GM20000 (cell line): Measurements from ENCODE around the gene ZBP1.

Experiments used
- DNase-seq: peaks from one replicate; pipeline ENCODE4 v3.0.0; 2012; ENCODE audit warnings: low spot score
- TF ChIP-seq, protein P1 (sequence below): IDR thresholded peaks from 2 replicates; pipeline ENCODE4 v1.5.1; 2012; ENCODE audit warnings: mild to moderate bottlenecking, control low read depth; ENCODE audit errors: extremely low read depth, missing control alignments

ZBP1 gene

DNA sequence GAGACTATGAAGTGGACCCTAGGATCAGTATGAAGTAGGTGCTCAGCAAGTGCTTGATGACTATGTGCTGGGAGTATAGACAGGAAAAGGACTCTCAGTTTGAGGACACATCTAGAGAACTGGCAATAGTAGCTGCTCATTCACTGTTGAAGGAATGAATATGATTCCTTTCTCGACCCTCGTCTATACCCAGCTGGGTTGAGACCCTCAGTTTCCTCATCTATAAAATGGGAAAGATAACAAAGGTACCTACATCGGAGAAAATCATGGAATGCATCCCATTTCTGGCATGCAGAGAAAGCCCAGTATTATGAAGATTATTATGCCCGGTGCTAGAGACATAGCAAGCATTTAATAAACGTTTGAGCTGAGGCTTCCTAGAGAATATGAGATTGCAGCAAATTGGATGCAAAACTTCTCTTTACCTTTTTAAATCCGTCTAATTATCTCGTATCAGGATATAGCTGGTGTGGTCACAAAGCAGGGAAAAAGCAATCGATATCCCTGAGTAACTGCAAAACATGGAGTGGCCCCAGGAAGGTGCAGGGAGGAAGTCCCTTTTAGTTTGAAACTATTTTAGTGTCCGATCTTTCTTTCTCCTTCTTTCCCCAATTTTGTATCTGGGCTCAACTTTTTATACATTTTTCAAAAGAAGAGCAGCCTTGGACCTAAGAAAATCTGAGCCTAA lies 62.2 kb downstream of the ZBP1 start:
- DNase-seq = no peak
- TF ChIP-seq, protein P1, sequence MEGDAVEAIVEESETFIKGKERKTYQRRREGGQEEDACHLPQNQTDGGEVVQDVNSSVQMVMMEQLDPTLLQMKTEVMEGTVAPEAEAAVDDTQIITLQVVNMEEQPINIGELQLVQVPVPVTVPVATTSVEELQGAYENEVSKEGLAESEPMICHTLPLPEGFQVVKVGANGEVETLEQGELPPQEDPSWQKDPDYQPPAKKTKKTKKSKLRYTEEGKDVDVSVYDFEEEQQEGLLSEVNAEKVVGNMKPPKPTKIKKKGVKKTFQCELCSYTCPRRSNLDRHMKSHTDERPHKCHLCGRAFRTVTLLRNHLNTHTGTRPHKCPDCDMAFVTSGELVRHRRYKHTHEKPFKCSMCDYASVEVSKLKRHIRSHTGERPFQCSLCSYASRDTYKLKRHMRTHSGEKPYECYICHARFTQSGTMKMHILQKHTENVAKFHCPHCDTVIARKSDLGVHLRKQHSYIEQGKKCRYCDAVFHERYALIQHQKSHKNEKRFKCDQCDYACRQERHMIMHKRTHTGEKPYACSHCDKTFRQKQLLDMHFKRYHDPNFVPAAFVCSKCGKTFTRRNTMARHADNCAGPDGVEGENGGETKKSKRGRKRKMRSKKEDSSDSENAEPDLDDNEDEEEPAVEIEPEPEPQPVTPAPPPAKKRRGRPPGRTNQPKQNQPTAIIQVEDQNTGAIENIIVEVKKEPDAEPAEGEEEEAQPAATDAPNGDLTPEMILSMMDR = no peak

DNA sequence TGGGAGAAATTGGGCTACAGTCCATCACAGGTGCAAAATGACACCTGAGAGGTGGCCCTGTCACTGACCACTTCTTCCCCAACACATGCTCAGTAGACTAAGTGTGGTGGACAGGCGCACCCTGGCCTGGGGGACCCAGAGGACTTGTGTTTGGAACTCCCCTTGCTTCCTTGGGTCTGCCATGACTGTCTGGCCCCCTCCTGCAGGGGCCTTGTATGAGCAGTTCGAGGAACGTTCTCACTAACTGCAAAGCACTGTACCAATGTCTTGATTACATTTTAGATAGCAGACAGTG lies 63.3 kb downstream of the ZBP1 start:
- TF ChIP-seq, protein P1 = no peak
- DNase-seq = no peak

DNA sequence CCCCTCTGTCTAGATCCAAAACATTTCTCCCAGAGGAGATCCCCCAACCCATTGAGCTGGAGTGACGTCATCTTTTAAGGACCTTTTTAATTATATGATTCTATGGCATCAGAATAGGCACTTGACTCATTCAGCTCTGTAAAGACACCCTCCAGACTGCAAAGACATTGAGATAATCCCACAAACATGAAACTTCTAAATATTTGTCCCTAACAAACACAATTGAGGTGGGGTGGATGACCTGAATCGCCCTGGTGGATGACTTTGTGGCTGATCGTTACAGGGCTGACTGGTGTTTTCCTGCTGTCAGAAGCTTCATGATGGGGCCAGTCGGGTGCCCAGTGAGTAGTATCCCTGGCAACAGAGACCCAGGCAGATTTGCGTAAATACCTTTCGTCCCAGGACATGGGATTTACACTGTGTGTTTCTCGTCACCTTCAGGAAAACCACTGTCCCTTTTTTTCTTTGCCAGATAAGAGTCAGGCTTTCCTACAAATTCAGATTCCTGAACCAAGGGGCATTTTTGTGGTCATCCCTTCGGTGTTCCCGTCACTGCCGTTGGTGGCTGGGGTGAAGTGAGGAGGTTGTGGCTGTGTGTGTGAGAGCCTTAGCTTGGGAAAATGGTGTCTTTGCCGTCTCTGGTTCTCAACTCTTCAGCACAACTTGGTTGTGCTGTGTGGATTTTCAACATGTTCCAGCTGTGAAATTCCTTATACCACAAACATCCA lies 64.6 kb downstream of the ZBP1 start:
- TF ChIP-seq, protein P1 = no peak
- DNase-seq = no peak
